Lower leg skin (tissue), 3 donors: ENCODE data around the gene FMNL2.

ENCODE experiments used
- POLR2A ChIP-seq, 2 donors: fragments of 450-650 bp; IDR thresholded peaks; one replicate each; pipeline ENCODE4 v1.6.1; 2016 to 2017; ENCODE audit warnings: antibody characterized with exemption in 2 of 2, mild to moderate bottlenecking in 1 of 2, moderate library complexity in 1 of 2
- TF ChIP-seq, protein P1 (sequence below), 3 donors: fragments of 450-650 bp; IDR thresholded peaks; one replicate each; pipeline ENCODE4 v1.5.1; 2016; ENCODE audit warnings: antibody characterized with exemption in 3 of 3, mild to moderate bottlenecking in 3 of 3, moderate library complexity in 2 of 3

DNA sequence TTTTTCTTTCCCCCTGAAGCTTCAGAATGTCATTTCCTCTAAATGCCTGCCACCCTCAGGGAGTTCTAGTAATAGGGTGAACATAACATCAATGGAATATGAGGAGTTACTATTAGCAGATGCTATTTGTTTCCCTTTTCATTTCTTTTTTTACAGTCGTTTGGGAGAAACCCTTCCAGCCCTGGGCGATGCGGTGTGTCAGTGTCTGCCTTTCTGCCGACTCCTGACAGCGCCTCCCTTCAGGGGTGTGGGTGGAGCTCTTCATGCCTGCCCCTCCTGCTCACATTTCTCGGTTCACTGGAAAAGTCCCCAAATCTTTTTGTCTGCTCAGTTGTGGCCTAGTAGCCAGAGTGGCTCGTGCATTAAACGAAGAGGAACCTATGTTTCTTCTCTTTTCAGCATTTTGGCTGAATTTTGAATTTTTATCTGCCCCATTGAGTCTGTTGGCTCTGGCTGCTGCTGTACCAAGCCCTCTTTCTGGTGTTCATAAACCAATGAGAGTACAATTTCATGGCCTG lies 72.3 kb downstream of the FMNL2 start:
- TF ChIP-seq, protein P1, sequence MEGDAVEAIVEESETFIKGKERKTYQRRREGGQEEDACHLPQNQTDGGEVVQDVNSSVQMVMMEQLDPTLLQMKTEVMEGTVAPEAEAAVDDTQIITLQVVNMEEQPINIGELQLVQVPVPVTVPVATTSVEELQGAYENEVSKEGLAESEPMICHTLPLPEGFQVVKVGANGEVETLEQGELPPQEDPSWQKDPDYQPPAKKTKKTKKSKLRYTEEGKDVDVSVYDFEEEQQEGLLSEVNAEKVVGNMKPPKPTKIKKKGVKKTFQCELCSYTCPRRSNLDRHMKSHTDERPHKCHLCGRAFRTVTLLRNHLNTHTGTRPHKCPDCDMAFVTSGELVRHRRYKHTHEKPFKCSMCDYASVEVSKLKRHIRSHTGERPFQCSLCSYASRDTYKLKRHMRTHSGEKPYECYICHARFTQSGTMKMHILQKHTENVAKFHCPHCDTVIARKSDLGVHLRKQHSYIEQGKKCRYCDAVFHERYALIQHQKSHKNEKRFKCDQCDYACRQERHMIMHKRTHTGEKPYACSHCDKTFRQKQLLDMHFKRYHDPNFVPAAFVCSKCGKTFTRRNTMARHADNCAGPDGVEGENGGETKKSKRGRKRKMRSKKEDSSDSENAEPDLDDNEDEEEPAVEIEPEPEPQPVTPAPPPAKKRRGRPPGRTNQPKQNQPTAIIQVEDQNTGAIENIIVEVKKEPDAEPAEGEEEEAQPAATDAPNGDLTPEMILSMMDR (IDR thresholded peaks at IDR 0.05) = no peak
- no peak for TF ChIP-seq POLR2A (IDR thresholded peaks at IDR 0.05)
